ENCODE results near the gene CCNY. TPM values are rescaled to one million over a fixed set of nuclear protein-coding genes. Genes with fewer than 3 reads are reported as not detected.

CCNY gene
- total and polyA plus RNA-seq, 2 of the 4 experiments (the other 2 are of a cell fraction), result 38.0 to 131 TPM

DNA sequence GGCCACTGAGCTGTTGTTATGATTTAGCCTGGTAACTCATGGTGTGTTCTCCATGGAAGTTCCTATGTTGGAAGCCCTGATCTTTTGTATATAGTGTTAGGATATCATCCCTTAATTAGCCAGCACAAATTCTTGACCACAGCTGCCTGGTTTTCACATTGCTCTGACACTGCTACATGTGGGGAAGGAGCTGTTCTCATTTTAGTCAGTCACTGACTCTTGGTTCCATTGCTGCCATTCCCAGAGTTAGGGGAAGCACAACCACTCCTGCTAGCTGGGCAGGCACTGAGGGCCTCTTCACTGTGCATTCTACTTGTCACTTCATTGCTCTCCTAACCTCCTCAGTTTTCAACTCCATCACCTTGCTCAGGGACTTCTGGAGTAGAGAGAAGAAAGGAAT lies 170.4 kb downstream of the CCNY start:
- Histone ChIP-seq H3K4ac (ENCODE audit: low read depth, low read length) (no peak overlapping the region), H3K18ac (ENCODE audit: low read depth, low read length) (no peak overlapping the region), H2BK5ac (ENCODE audit: low read depth, low read length, poor library complexity, severe bottlenecking) (no peak overlapping the region), H3K27ac (ENCODE audit: insufficient read depth, low read length) (no peak overlapping the region), H2AFZ (replicated peaks; ENCODE audit: low read length, poor library complexity) (no peak overlapping the region), H3K9ac (ENCODE audit: low read depth, low read length) (no peak overlapping the region), H2AK9ac (replicated peaks; ENCODE audit: low read depth, low read length, poor library complexity) (no peak overlapping the region), H3K56ac (ENCODE audit: extremely low read depth, insufficient read depth, low read length) (no peak overlapping the region), H3K4me2 (ENCODE audit: low read depth, low read length) (no peak overlapping the region), H4K5ac (ENCODE audit: low read depth, low read length) (no peak overlapping the region), H4K20me1 (ENCODE audit: insufficient read depth, low read length) (peaks cover 18% of the 10 kb centered on the region; the same call in 1 of the 2 replicates), H2AK5ac (ENCODE audit: low read depth, low read length) (no peak overlapping the region), H2BK120ac (ENCODE audit: low read depth, low read length) (no peak overlapping the region), H3K23ac (ENCODE audit: low read depth, low read length) (no peak overlapping the region), H3K36me3 (ENCODE audit: control insufficient read depth, insufficient read depth, low read length) (peaks cover 11% of the 10 kb centered on the region), H3K9me3 (ENCODE audit: control insufficient read depth, insufficient read depth, low read length) (no peaks in the 10 kb centered on the region), H3K4me3 (ENCODE audit: insufficient read depth, low read depth, low read length) (no peak overlapping the region), H3K14ac (replicated peaks; ENCODE audit: low read depth, low read length) (no peak overlapping the region), H3K4me1 (ENCODE audit: control insufficient read depth, insufficient read depth, low read length) (no peaks in the 10 kb centered on the region), H4K8ac (ENCODE audit: low read depth in 2 of 2, low read length in 2 of 2) (no peak overlapping the region), H4K91ac (ENCODE audit: insufficient read depth, low read depth, low read length) (no peak overlapping the region), H3K9me1 (ENCODE audit: insufficient read depth, low read length) (peaks cover 20% of the 10 kb centered on the region), H3K79me1 (ENCODE audit: low read depth in 1 of 2, low read length in 2 of 2) (peaks cover 21 to 60% of the 10 kb centered on the region in 2 experiments; a peak in 3 of 4 replicates), H3K27me3 (ENCODE audit: control insufficient read depth, insufficient read depth, low read length) (no peaks in the 10 kb centered on the region), H2BK20ac (ENCODE audit: low read depth, low read length) (no peak overlapping the region), H2BK15ac (ENCODE audit: low read depth, low read length) (no peak overlapping the region)
- dilution Hi-C loops (cut with HindIII; ENCODE audit: low sequenced_read_pairs, unreplicated experiment), result no loop called here
- ChIA-PET POLR2A (ENCODE audit: unreplicated experiment) (no interaction called here), CTCF (no interaction called here)
- intact Hi-C loops (cut with micrococcal nuclease), result no loop called here
- ATAC-seq (ENCODE audit: low read depth) (no peak), DNase-seq (no peak)
- TF ChIP-seq BHLHE40 (IDR thresholded peaks at IDR 0.05; ENCODE audit: low read depth, low read length), result no peak
- TF ChIP-seq MAFK (IDR thresholded peaks at IDR 0.05; ENCODE audit: low read depth, low read length), result no peak
- no peak for TF ChIP-seq NFE2L2 (IDR thresholded peaks at IDR 0.05; ENCODE audit: low read depth, low read length)
- no peak for TF ChIP-seq RAD21 (IDR thresholded peaks at IDR 0.05; ENCODE audit: low read length)
- TF ChIP-seq, protein P1, sequence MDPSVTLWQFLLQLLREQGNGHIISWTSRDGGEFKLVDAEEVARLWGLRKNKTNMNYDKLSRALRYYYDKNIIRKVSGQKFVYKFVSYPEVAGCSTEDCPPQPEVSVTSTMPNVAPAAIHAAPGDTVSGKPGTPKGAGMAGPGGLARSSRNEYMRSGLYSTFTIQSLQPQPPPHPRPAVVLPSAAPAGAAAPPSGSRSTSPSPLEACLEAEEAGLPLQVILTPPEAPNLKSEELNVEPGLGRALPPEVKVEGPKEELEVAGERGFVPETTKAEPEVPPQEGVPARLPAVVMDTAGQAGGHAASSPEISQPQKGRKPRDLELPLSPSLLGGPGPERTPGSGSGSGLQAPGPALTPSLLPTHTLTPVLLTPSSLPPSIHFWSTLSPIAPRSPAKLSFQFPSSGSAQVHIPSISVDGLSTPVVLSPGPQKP (IDR thresholded peaks at IDR 0.05; ENCODE audit: borderline replicate concordance, low read depth, low read length), result no peak
- TF ChIP-seq, protein P2, sequence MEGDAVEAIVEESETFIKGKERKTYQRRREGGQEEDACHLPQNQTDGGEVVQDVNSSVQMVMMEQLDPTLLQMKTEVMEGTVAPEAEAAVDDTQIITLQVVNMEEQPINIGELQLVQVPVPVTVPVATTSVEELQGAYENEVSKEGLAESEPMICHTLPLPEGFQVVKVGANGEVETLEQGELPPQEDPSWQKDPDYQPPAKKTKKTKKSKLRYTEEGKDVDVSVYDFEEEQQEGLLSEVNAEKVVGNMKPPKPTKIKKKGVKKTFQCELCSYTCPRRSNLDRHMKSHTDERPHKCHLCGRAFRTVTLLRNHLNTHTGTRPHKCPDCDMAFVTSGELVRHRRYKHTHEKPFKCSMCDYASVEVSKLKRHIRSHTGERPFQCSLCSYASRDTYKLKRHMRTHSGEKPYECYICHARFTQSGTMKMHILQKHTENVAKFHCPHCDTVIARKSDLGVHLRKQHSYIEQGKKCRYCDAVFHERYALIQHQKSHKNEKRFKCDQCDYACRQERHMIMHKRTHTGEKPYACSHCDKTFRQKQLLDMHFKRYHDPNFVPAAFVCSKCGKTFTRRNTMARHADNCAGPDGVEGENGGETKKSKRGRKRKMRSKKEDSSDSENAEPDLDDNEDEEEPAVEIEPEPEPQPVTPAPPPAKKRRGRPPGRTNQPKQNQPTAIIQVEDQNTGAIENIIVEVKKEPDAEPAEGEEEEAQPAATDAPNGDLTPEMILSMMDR (conservative IDR thresholded peaks at IDR 0.05; ENCODE audit: low read depth, low read length), result no peak
- TF ChIP-seq FOS (IDR thresholded peaks at IDR 0.05; ENCODE audit: low read depth, low read length), result no peak
- no peak for TF ChIP-seq CHD1 (IDR thresholded peaks at IDR 0.05; ENCODE audit: low read depth, low read length)
- TF ChIP-seq, protein P3, sequence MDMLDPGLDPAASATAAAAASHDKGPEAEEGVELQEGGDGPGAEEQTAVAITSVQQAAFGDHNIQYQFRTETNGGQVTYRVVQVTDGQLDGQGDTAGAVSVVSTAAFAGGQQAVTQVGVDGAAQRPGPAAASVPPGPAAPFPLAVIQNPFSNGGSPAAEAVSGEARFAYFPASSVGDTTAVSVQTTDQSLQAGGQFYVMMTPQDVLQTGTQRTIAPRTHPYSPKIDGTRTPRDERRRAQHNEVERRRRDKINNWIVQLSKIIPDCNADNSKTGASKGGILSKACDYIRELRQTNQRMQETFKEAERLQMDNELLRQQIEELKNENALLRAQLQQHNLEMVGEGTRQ (IDR thresholded peaks at IDR 0.05; ENCODE audit: low read depth, low read length), result no peak
- TF ChIP-seq MAZ (IDR thresholded peaks at IDR 0.05; ENCODE audit: borderline replicate concordance, low read depth, low read length), result no peak
- TF ChIP-seq MXI1 (IDR thresholded peaks at IDR 0.05; ENCODE audit: borderline replicate concordance, low read depth, low read length), result no peak
- TF ChIP-seq POLR2A (IDR thresholded peaks at IDR 0.05; ENCODE audit: low read depth, low read length), result no peak
- TF ChIP-seq RCOR1 (IDR thresholded peaks at IDR 0.05; ENCODE audit: insufficient replicate concordance, low read length), result no peak
- TF ChIP-seq RFX5 (IDR thresholded peaks at IDR 0.05; ENCODE audit: low read depth, low read length), result no peak
- TF ChIP-seq SMC3 (IDR thresholded peaks at IDR 0.05; ENCODE audit: low read depth, low read length), result no peak
- no peak for TF ChIP-seq CEBPB (IDR thresholded peaks at IDR 0.05; ENCODE audit: low read depth, low read length)
- no TSS peak for BruUV-seq (replicated peaks)
- in situ Hi-C loops (cut with MboI; ENCODE audit: low sequenced_read_pairs), result no loop called here
